Panc1 (cell line): ENCODE results near the gene MARCHF7. TPM values are rescaled to one million over a fixed set of nuclear protein-coding genes. Genes with fewer than 3 reads are reported as not detected.
A peak's percentile ranks its signal among the peaks of the same experiment; 100 is the strongest.

Experiments
- ATAC-seq: fragments of 200-7000 bp; cut with Tn5 transposase; 2 replicates; pipeline ENCODE4 v1.9.1; 2020; ENCODE audit warnings: mild to moderate bottlenecking, moderate library complexity
- BruUV-seq: library from RNA; stranded (reverse); fragments of 400-500 nt; replicated peaks from 2 replicates; lab custom pipeline; 2021; lab: Mats Ljungman, UMichigan
- CTCF ChIA-PET: fragments of 300-600 bp; sonication (Branson Sonifier 250); formaldehyde crosslinking; loops from one replicate; lab custom pipeline; 2022; ENCODE audit warnings: antibody characterized with exemption; lab: Charles Lee
- POLR2A ChIA-PET: fragments of 300-600 bp; sonication (Branson Sonifier 250); formaldehyde crosslinking; loops from one replicate; lab custom pipeline; 2022; ENCODE audit warnings: antibody characterized with exemption; lab: Charles Lee
- DNase-seq: peaks from one replicate; pipeline ENCODE4 v3.0.0-alpha.2; 2010; ENCODE audit warnings: low read depth, low spot score
- H3K27ac ChIP-seq: 2 replicates; pipeline ENCODE4 v1.5.1; 2011; ENCODE audit warnings: mild to moderate bottlenecking, low read length, inconsistent platforms
- H3K27me3 ChIP-seq: fragments of 200-500 bp; sonication (Bioruptor generic); 2 replicates; pipeline ENCODE4 v1.6.0; 2014; ENCODE audit warnings: low read length, inconsistent platforms; ENCODE audit not compliant: control insufficient read depth, insufficient read depth
- H3K36me3 ChIP-seq: fragments of 200-500 bp; sonication (Bioruptor generic); 2 replicates; pipeline ENCODE4 v1.5.1; 2014; ENCODE audit warnings: inconsistent platforms, mild to moderate bottlenecking, low read length, moderate library complexity; ENCODE audit not compliant: control insufficient read depth, insufficient read depth
- H3K4me1 ChIP-seq: 2 replicates; pipeline ENCODE4 v1.5.1; 2011; ENCODE audit warnings: inconsistent platforms, mild to moderate bottlenecking, low read length, moderate library complexity; ENCODE audit not compliant: control insufficient read depth, insufficient read depth
- H3K4me3 ChIP-seq, 2 experiments: 2 replicates each; pipeline ENCODE4 v1.5.1; 2011 to 2012; ENCODE audit warnings: low read depth in 2 of 2, low read length in 2 of 2, mild to moderate bottlenecking in 2 of 2, inconsistent platforms in 1 of 2, moderate library complexity in 1 of 2
- H3K9me3 ChIP-seq: fragments of 200-500 bp; sonication (Bioruptor generic); 2 replicates; pipeline ENCODE4 v1.5.1; 2014; ENCODE audit warnings: low read depth, mild to moderate bottlenecking, inconsistent platforms, low read length, moderate library complexity; ENCODE audit not compliant: control insufficient read depth, insufficient read depth
- CTCF ChIP-seq: fragments of 450-650 bp; IDR thresholded peaks from 2 replicates; pipeline ENCODE4 v1.5.1; 2017; ENCODE audit warnings: mild to moderate bottlenecking
- POLR2AphosphoS5 ChIP-seq: IDR thresholded peaks from 2 replicates; pipeline ENCODE4 v1.6.1; 2012; ENCODE audit warnings: mild to moderate bottlenecking, low read depth, low read length, moderate library complexity
- REST ChIP-seq, 2 experiments: IDR thresholded peaks; 2 replicates each; pipeline ENCODE4 v1.6.1; 2011 to 2012; ENCODE audit warnings: low read depth in 2 of 2, control low read depth in 1 of 2, low read length in 1 of 2, mild to moderate bottlenecking in 1 of 2, moderate library complexity in 1 of 2; ENCODE audit not compliant: insufficient read depth in 1 of 2
- SIN3A ChIP-seq: IDR thresholded peaks from 2 replicates; pipeline ENCODE4 v1.6.1; 2012; ENCODE audit warnings: low read depth, mild to moderate bottlenecking, low read length, moderate library complexity, borderline replicate concordance; ENCODE audit not compliant: insufficient read depth
- TCF7L2 ChIP-seq: IDR thresholded peaks from 2 replicates; pipeline ENCODE4 v1.6.1; 2011; ENCODE audit warnings: mild to moderate bottlenecking, low read depth, low read length, inconsistent platforms
- in situ Hi-C: cut with HindIII; loops from 2 replicates; pipeline ENCODE4 v1.10.0; 2016; ENCODE audit warnings: low sequenced_read_pairs, low pct_unique_long_range_greater_than_20kb
- intact Hi-C: fragments of 100-400 bp; cut with micrococcal nuclease; formaldehyde crosslinking; loops from one replicate; pipeline ENCODE4 v1.10.0; 2022; ENCODE audit not compliant: unreplicated experiment
- total RNA-seq: library from RNA; stranded (reverse); gene quantifications from one replicate; pipeline ENCODE4 v1.2.1, GENCODE V29; 2021; ENCODE audit not compliant: unreplicated experiment

The MARCHF7 gene
- total RNA-seq, 1 experiment from 2014 or later: 85.7 TPM

GRCh38 chr2:159736048-159736447 is 23.7 kb downstream of the MARCHF7 start:
- Histone ChIP-seq H3K4me1 (no peaks in the 10 kb centered on the region), H3K27me3 (no peaks in the 10 kb centered on the region), H3K27ac (no peak overlapping the region), H3K9me3 (no peaks in the 10 kb centered on the region), H3K36me3 (peaks cover 17% of the 10 kb centered on the region), H3K4me3 (no peak overlapping the region)
- intact Hi-C loops (no loop called here), in situ Hi-C loops (no loop called here)
- CTCF ChIA-PET: no interaction called here
- ATAC-seq: no peak
- BruUV-seq: no TSS peak
- DNase-seq: no peak
- TF ChIP-seq TCF7L2: no peak
- POLR2A ChIA-PET: no interaction called here

DNA sequence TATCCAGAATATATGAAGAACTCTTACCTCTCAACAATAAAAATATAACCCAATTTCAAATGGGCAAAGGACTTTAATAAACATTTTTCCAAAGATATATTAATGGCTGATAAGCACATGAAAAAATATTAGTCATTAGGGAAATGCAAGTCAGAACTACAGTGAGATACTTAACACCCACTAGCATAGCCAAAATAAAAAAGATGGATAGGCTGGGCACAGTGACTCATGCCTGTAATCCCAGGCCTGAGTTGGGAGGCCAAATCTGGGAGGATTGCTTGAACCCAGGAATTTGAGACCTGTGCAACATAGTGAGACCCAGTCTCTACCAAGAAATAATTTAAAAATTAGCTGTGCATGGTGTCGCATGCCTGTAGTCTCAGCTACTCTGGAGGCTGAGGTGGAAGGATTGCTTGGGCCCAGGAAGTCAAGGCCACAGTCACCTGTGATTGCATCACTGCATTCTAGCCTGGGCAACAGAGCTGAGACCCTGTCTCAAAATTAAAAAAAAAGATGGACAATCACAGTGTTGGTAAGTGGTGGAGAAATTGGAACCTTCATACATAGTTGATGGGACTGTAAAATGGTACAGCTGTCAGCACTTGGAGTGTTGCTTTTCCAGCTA is 25.1 kb downstream of the MARCHF7 start:
- CTCF ChIA-PET: no interaction called here
- H3K36me3 ChIP-seq: peaks cover 25% of the 10 kb centered on the region

More for the DNA sequence above, 25.1 kb downstream of the MARCHF7 start:
- intact Hi-C loops (no loop called here), in situ Hi-C loops (no loop called here)
- TF ChIP-seq REST (IDR thresholded peaks at IDR 0.05; ENCODE audit: insufficient read depth in 1 of 2, low read depth in 2 of 2, low read length in 1 of 2) (no peak), CTCF (no peak), POLR2AphosphoS5 (0 out of 2 replicates have a peak, but pooled peaks have one; percentile 14), TCF7L2 (no peak), SIN3A (no peak)
- no peak overlapping the region for H3K4me3 ChIP-seq
- H3K27ac ChIP-seq: no peak overlapping the region
- no TSS peak for BruUV-seq
- DNase-seq: no peak
- H3K27me3 ChIP-seq: no peaks in the 10 kb centered on the region
- no peaks in the 10 kb centered on the region for H3K4me1 ChIP-seq
- no peaks in the 10 kb centered on the region for H3K9me3 ChIP-seq
- POLR2A ChIA-PET: no interaction called here
- ATAC-seq: no peak
